H9 (cell line): ENCODE results near the gene FOXQ1. TPM values are rescaled to one million over a fixed set of nuclear protein-coding genes. Genes with fewer than 3 reads are reported as not detected.

Experiments used
- DNase-seq: peaks from one replicate; pipeline ENCODE4 v3.0.0-alpha.2; 2017
- H2AFZ ChIP-seq: one replicate; pipeline ENCODE4 v1.6.1; 2013; ENCODE audit warnings: mild to moderate bottlenecking, low read length, control low read depth, moderate library complexity
- H2AK5ac ChIP-seq: 2 replicates; pipeline ENCODE4 v1.6.1; 2013; ENCODE audit warnings: low read length, control low read depth, mixed read lengths; ENCODE audit not compliant: insufficient read length
- H2BK120ac ChIP-seq: one replicate; pipeline ENCODE4 v1.6.1; 2013; ENCODE audit warnings: low read depth, mild to moderate bottlenecking, low read length, control low read depth, inconsistent platforms; ENCODE audit not compliant: poor library complexity, severe bottlenecking
- H2BK12ac ChIP-seq: 2 replicates; pipeline ENCODE4 v1.6.1; 2013; ENCODE audit warnings: low read length, control low read depth, mixed read lengths, low read depth; ENCODE audit not compliant: insufficient read length
- H2BK15ac ChIP-seq: 2 replicates; pipeline ENCODE4 v1.6.1; 2013; ENCODE audit warnings: low read depth, low read length, control low read depth
- H2BK20ac ChIP-seq: one replicate; pipeline ENCODE4 v1.6.1; 2013; ENCODE audit warnings: low read depth, mild to moderate bottlenecking, low read length, control low read depth, inconsistent platforms; ENCODE audit not compliant: poor library complexity, severe bottlenecking
- H2BK5ac ChIP-seq: 2 replicates; pipeline ENCODE4 v1.6.1; 2013; ENCODE audit warnings: low read length, control low read depth, mixed read lengths; ENCODE audit not compliant: insufficient read length
- H3K14ac ChIP-seq: 2 replicates; pipeline ENCODE4 v1.6.1; 2013; ENCODE audit warnings: low read length, control low read depth; ENCODE audit not compliant: insufficient read depth
- H3K18ac ChIP-seq: 2 replicates; pipeline ENCODE4 v1.6.1; 2013; ENCODE audit warnings: low read depth, mild to moderate bottlenecking, mixed read lengths, low read length, control low read depth; ENCODE audit not compliant: insufficient read length
- H3K23ac ChIP-seq: 2 replicates; pipeline ENCODE4 v1.6.1; 2013; ENCODE audit warnings: low read length, control low read depth, mixed read lengths, low read depth; ENCODE audit not compliant: insufficient read length
- H3K23me2 ChIP-seq: 2 replicates; pipeline ENCODE4 v1.6.1; 2013; ENCODE audit warnings: low read depth, mild to moderate bottlenecking, mixed read lengths, low read length, control low read depth; ENCODE audit not compliant: insufficient read length, poor library complexity, severe bottlenecking
- H3K27ac ChIP-seq: 2 replicates; pipeline ENCODE4 v1.5.1; 2013; ENCODE audit warnings: low read length, control low read depth, mixed read lengths, low read depth; ENCODE audit not compliant: insufficient read length
- H3K27me3 ChIP-seq: 2 replicates; pipeline ENCODE4 v1.6.1; 2013; ENCODE audit warnings: low read length, control low read depth, inconsistent platforms; ENCODE audit not compliant: insufficient read depth
- H3K4ac ChIP-seq: 2 replicates; pipeline ENCODE4 v1.6.1; 2013; ENCODE audit warnings: low read depth, mild to moderate bottlenecking, control low read depth, inconsistent platforms, low read length, moderate library complexity
- H3K4me1 ChIP-seq: 2 replicates; pipeline ENCODE4 v1.6.1; 2013; ENCODE audit warnings: low read length, control low read depth, inconsistent platforms; ENCODE audit not compliant: insufficient read depth
- H3K4me2 ChIP-seq: 2 replicates; pipeline ENCODE4 v1.6.1; 2013; ENCODE audit warnings: low read length, control low read depth, mixed read lengths; ENCODE audit not compliant: insufficient read length, insufficient read depth
- H3K56ac ChIP-seq: 2 replicates; pipeline ENCODE4 v1.6.1; 2013; ENCODE audit warnings: low read depth, mild to moderate bottlenecking, mixed read lengths, low read length, control low read depth; ENCODE audit not compliant: insufficient read length
- H3K79me1 ChIP-seq: 2 replicates; pipeline ENCODE4 v1.6.1; 2013; ENCODE audit warnings: low read depth, mild to moderate bottlenecking, moderate library complexity, low read length, control low read depth, inconsistent platforms; ENCODE audit not compliant: insufficient read depth, poor library complexity, severe bottlenecking
- H3K79me2 ChIP-seq: 2 replicates; pipeline ENCODE4 v1.6.1; 2013; ENCODE audit warnings: low read length, control low read depth, inconsistent platforms; ENCODE audit not compliant: insufficient read depth
- H3K9ac ChIP-seq: 2 replicates; pipeline ENCODE4 v1.6.1; 2013; ENCODE audit warnings: low read length, control low read depth, mixed read lengths; ENCODE audit not compliant: insufficient read length; ENCODE audit errors: extremely low read depth
- H3K9me3 ChIP-seq: one replicate; pipeline ENCODE4 v1.6.1; 2013; ENCODE audit warnings: low read depth, low read length, inconsistent platforms; ENCODE audit not compliant: control insufficient read depth
- H3T11ph ChIP-seq: one replicate; pipeline ENCODE4 v1.6.1; 2013; ENCODE audit warnings: mild to moderate bottlenecking, low read length, control low read depth, inconsistent platforms
- H4K20me1 ChIP-seq: one replicate; pipeline ENCODE4 v1.6.1; 2013; ENCODE audit not compliant: control insufficient read depth, insufficient read length, insufficient read depth
- H4K5ac ChIP-seq: 2 replicates; pipeline ENCODE4 v1.6.1; 2013; ENCODE audit warnings: low read depth, mild to moderate bottlenecking, mixed read lengths, low read length, control low read depth; ENCODE audit not compliant: insufficient read length
- H4K8ac ChIP-seq: replicated peaks from 2 replicates; pipeline ENCODE4 v1.6.1; 2013; ENCODE audit warnings: low read length, control low read depth, mixed read lengths, low read depth; ENCODE audit not compliant: insufficient read length
- H4K91ac ChIP-seq: 2 replicates; pipeline ENCODE4 v1.6.1; 2013; ENCODE audit warnings: low read depth, mild to moderate bottlenecking, moderate library complexity, mixed read lengths, low read length, control low read depth; ENCODE audit not compliant: insufficient read length
- H3K27ac Mint-ChIP-seq, 3 experiments: 2 replicates in 2 of 3; 3 replicates in 1 of 3; pipeline ENCODE4 v1.8.0; 2020 to 2021; ENCODE audit warnings: mixed read lengths in 3 of 3, mild to moderate bottlenecking in 1 of 3, moderate library complexity in 1 of 3
- H3K27me3 Mint-ChIP-seq: 2 replicates; pipeline ENCODE4 v1.8.0; 2021; ENCODE audit warnings: low read depth, mild to moderate bottlenecking, moderate library complexity, mixed read lengths
- H3K36me3 Mint-ChIP-seq, 3 experiments: 2 replicates in 2 of 3; 3 replicates in 1 of 3; pipeline ENCODE4 v1.8.0; 2020 to 2021; ENCODE audit warnings: low read depth in 3 of 3, mixed read lengths in 3 of 3; ENCODE audit not compliant: insufficient read depth in 1 of 3
- H3K4me1 Mint-ChIP-seq, 2 experiments: 2 replicates each; pipeline ENCODE4 v1.8.0; 2020; ENCODE audit warnings: mixed read lengths in 2 of 2
- H3K4me3 Mint-ChIP-seq, 2 experiments: 2 replicates in 1 of 2; 3 replicates in 1 of 2; pipeline ENCODE4 v1.8.0; 2020 to 2021; ENCODE audit warnings: mild to moderate bottlenecking in 2 of 2, mixed read lengths in 2 of 2, moderate library complexity in 1 of 2
- H3K9me3 Mint-ChIP-seq, 2 experiments: 2 replicates in 1 of 2; 3 replicates in 1 of 2; pipeline ENCODE4 v1.8.0; 2020; ENCODE audit warnings: mild to moderate bottlenecking in 2 of 2, mixed read lengths in 2 of 2, moderate library complexity in 1 of 2
- WGBS: extraction: QIAGEN DNeasy Blood & Tissue Kit; methylation state at CpG from one replicate; pipeline ENCODE4 v1.1.7; 2013; ENCODE audit warnings: missing lambda C conversion rate, low lambda C conversion rate, mixed read lengths; ENCODE audit not compliant: insufficient read length; ENCODE audit errors: extremely low coverage; 5-methylcytosine and 5-hydroxymethylcytosine counted together
- total RNA-seq: library from RNA; stranded (reverse); gene quantifications from 2 replicates; pipeline ENCODE4 v1.2.1, GENCODE V29; 2021
- TF ChIP-seq, protein P1 (sequence below): fragments of 200-600 bp; sonication (generic); conservative IDR thresholded peaks from 3 replicates; pipeline ENCODE4 v1.8.0; 2021; ENCODE audit warnings: antibody characterized with exemption, mild to moderate bottlenecking

Gene FOXQ1
- total RNA-seq, 1 experiment from 2014 or later, result 0.15 TPM

GRCh38 chr6:1290805-1291204 lies 21.1 kb upstream of the FOXQ1 start:
- H4K8ac ChIP-seq, result no peak overlapping the region
- H4K91ac ChIP-seq, result no peak overlapping the region
- Mint-ChIP-seq H3K9me3 (no peaks in the 10 kb centered on the region; a peak in 2 of 5 replicates), H3K4me3 (no peak overlapping the region), H3K36me3 (no peaks in the 10 kb centered on the region; a peak in 1 of 7 replicates), H3K27ac (no peak overlapping the region), H3K4me1 (peaks cover 0 to 3% of the 10 kb centered on the region in 2 experiments; a peak in 2 of 4 replicates), H3K27me3 (peaks cover 22% of the 10 kb centered on the region)
- H3K4ac ChIP-seq, result no peak overlapping the region
- no peak overlapping the region for H2AK5ac ChIP-seq
- H2BK15ac ChIP-seq, result no peak overlapping the region
- no peak overlapping the region for H3K18ac ChIP-seq
- H3K9ac ChIP-seq, result no peak overlapping the region
- no peak overlapping the region for H3K23ac ChIP-seq
- H3K23me2 ChIP-seq, result no peaks in the 10 kb centered on the region
- no peak overlapping the region for H2BK120ac ChIP-seq
- DNase-seq, result no peak
- H3K14ac ChIP-seq, result no peak overlapping the region
- no peaks in the 10 kb centered on the region for H3K79me1 ChIP-seq
- no peak overlapping the region for H2BK12ac ChIP-seq
- TF ChIP-seq, protein P1, sequence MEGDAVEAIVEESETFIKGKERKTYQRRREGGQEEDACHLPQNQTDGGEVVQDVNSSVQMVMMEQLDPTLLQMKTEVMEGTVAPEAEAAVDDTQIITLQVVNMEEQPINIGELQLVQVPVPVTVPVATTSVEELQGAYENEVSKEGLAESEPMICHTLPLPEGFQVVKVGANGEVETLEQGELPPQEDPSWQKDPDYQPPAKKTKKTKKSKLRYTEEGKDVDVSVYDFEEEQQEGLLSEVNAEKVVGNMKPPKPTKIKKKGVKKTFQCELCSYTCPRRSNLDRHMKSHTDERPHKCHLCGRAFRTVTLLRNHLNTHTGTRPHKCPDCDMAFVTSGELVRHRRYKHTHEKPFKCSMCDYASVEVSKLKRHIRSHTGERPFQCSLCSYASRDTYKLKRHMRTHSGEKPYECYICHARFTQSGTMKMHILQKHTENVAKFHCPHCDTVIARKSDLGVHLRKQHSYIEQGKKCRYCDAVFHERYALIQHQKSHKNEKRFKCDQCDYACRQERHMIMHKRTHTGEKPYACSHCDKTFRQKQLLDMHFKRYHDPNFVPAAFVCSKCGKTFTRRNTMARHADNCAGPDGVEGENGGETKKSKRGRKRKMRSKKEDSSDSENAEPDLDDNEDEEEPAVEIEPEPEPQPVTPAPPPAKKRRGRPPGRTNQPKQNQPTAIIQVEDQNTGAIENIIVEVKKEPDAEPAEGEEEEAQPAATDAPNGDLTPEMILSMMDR, result no peak
- no peak overlapping the region for H2BK20ac ChIP-seq
- H3K9me3 ChIP-seq, result no peaks in the 10 kb centered on the region
- H4K5ac ChIP-seq, result no peak overlapping the region
- no peak overlapping the region for H3K56ac ChIP-seq
- H2BK5ac ChIP-seq, result no peak overlapping the region
- H2AFZ ChIP-seq, result no peak overlapping the region
- H3T11ph ChIP-seq, result no peak overlapping the region
- no peaks in the 10 kb centered on the region for H3K27me3 ChIP-seq
- H3K4me2 ChIP-seq, result no peak overlapping the region
- H3K27ac ChIP-seq, result no peak overlapping the region
- WGBS, result no CpG with 5 or more reads among the region's 4 CpGs
- H4K20me1 ChIP-seq, result no peaks in the 10 kb centered on the region
- no peaks in the 10 kb centered on the region for H3K79me2 ChIP-seq
- peaks cover 2% of the 10 kb centered on the region; the same call in 1 of the 2 replicates for H3K4me1 ChIP-seq
